GM12878 (cell line): ENCODE measurements around the gene TAPT1. TPM values are rescaled to one million over a fixed set of nuclear protein-coding genes. Genes with fewer than 3 reads are reported as not detected.

Experiments used
- E4F1 ChIP-seq: fragments of 450-650 bp; IDR thresholded peaks from 2 replicates; pipeline ENCODE4 v1.6.1; 2018; ENCODE audit warnings: borderline replicate concordance, mild to moderate bottlenecking; ENCODE audit not compliant: partially characterized antibody
- FOS ChIP-seq: IDR thresholded peaks from 3 replicates; pipeline ENCODE4 v1.6.1; 2011; ENCODE audit warnings: borderline replicate concordance; ENCODE audit not compliant: insufficient read length; ENCODE audit errors: extremely low read depth
- FOXK2 ChIP-seq: fragments of 450-650 bp; IDR thresholded peaks from 2 replicates; pipeline ENCODE4 v1.6.1; 2017; ENCODE audit warnings: mild to moderate bottlenecking, moderate library complexity
- HDAC6 ChIP-seq: fragments of 200-600 bp; sonication (generic); IDR thresholded peaks from one replicate; pipeline ENCODE4 v1.8.0; 2017; ENCODE audit warnings: antibody characterized with exemption; ENCODE audit not compliant: unreplicated experiment
- IRF5 ChIP-seq: fragments of 450-650 bp; IDR thresholded peaks from 2 replicates; pipeline ENCODE4 v1.6.1; 2017; ENCODE audit warnings: borderline replicate concordance
- MYB ChIP-seq: fragments of 150-350 bp; IDR thresholded peaks from 2 replicates; pipeline ENCODE4 v1.6.1; 2014; ENCODE audit warnings: mild to moderate bottlenecking, low read depth, low read length, borderline replicate concordance
- NFYA ChIP-seq: IDR thresholded peaks from 2 replicates; pipeline ENCODE4 v1.6.1; 2011; ENCODE audit warnings: low read depth, mild to moderate bottlenecking, low read length, improper control_type of control experiment, borderline replicate concordance
- RUNX3 ChIP-seq: IDR thresholded peaks from 2 replicates; pipeline ENCODE4 v1.6.1; 2012; ENCODE audit warnings: low read length, inconsistent platforms
- ZNF384 ChIP-seq: IDR thresholded peaks from 2 replicates; pipeline ENCODE4 v1.6.1; 2012; ENCODE audit warnings: low read depth, mild to moderate bottlenecking, low read length, improper control_type of control experiment, borderline replicate concordance
- ZSCAN29 ChIP-seq: fragments of 450-650 bp; IDR thresholded peaks from 2 replicates; pipeline ENCODE4 v1.6.1; 2017; ENCODE audit warnings: mild to moderate bottlenecking, moderate library complexity
- polyA plus RNA-seq, 11 experiments: library from polyadenylated mRNA; depleted of rRNA in 4 of 11; unstranded in 6 of 11; stranded (reverse) in 5 of 11; fragments of >200 nt; fragmentation: Nextera tagmentation in 4 of 11; fragmentation: Illumina TruSeq in 1 of 11; extraction: Ambion mirVana in 4 of 11; extraction: Trizol in 1 of 11; gene quantifications; 1 replicate in 1 of 11; 2 replicates in 10 of 11; pipeline versions ENCODE4 v1.2.1 to v1.2.3, GENCODE V29; 2011 to 2016; ENCODE audit warnings: inconsistent platforms in 2 of 11, missing spikeins in 2 of 11, low read depth in 1 of 11
- total RNA-seq, 4 experiments: library from RNA; depleted of rRNA in 3 of 4; stranded (reverse); fragments of >200 nt in 3 of 4; fragmentation: Illumina TruSeq in 1 of 4; extraction: Trizol in 1 of 4; gene quantifications; 2 replicates each; pipeline versions ENCODE4 v1.2.1 to v1.2.3, GENCODE V29; 2013 to 2021
- TF ChIP-seq, protein P1 (sequence below): IDR thresholded peaks from 2 replicates; pipeline ENCODE4 v1.6.1; 2012; ENCODE audit warnings: low read length, inconsistent platforms

Gene TAPT1
- total and polyA plus RNA-seq, 10 of the 15 experiments (the other 5 are each of a cell fraction or from before 2014, with no cell fraction given): 0.91 to 23.3 (median 9.5) TPM

DNA sequence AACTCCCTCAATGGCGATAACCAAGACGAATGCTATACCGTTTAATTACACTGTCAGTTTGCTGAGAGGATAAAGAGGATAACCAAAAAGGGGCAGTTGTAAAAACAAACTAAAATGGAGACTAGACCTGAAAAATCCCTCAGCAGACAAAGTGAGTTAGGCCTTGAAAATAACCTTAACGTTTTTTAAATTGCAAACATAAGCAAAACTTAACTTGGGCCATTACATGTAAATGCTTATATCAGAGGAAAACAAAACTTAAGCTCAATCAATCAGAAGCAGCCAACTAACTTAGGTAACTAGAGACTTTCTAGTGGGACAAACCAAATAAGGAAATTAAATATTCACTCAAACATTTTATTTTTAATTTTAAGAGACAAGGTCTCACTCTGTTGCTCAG lies 17.0 kb upstream of the TAPT1 start (continued):
- no peak for TF ChIP-seq E4F1
- no peak for TF ChIP-seq FOXK2
- no peak for TF ChIP-seq HDAC6
- TF ChIP-seq, protein P1, sequence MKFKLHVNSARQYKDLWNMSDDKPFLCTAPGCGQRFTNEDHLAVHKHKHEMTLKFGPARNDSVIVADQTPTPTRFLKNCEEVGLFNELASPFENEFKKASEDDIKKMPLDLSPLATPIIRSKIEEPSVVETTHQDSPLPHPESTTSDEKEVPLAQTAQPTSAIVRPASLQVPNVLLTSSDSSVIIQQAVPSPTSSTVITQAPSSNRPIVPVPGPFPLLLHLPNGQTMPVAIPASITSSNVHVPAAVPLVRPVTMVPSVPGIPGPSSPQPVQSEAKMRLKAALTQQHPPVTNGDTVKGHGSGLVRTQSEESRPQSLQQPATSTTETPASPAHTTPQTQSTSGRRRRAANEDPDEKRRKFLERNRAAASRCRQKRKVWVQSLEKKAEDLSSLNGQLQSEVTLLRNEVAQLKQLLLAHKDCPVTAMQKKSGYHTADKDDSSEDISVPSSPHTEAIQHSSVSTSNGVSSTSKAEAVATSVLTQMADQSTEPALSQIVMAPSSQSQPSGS: no peak
- TF ChIP-seq ZSCAN29: no peak
- no peak for TF ChIP-seq NFYA
- no peak for TF ChIP-seq ZNF384
- no peak for TF ChIP-seq FOS
- no peak for TF ChIP-seq MYB
- TF ChIP-seq RUNX3: no peak
- no peak for TF ChIP-seq IRF5
